MM.1S (cell line): ENCODE results near the gene HOATZ.

ENCODE experiments used
- CTCF ChIP-seq: fragments of 300-600 bp; sonication (generic); IDR thresholded peaks from 2 replicates; pipeline ENCODE4 v1.5.1; 2016; ENCODE audit warnings: antibody characterized with exemption, low read length, mixed read lengths
- EZH2phosphoT487 ChIP-seq: fragments of 300-600 bp; sonication (generic); IDR thresholded peaks from 2 replicates; pipeline ENCODE4 v1.6.1; 2018; ENCODE audit warnings: antibody characterized with exemption, low read length

- no peak for TF ChIP-seq CTCF
- TF ChIP-seq EZH2phosphoT487 = no peak
Measured at GRCh38 chr11:111581341-111581740, 66.8 kb downstream of the HOATZ start.
